Stomach (tissue), 9 donors: ENCODE data around the gene EXOC4. TPM values are rescaled to one million over a fixed set of nuclear protein-coding genes. Genes with fewer than 3 reads are reported as not detected.

Experiments
- DNase-seq, 2 donors: peaks; one replicate each; pipeline versions ENCODE4 v3.0.0 to v3.0.0-alpha.2; 2013 to 2019
- H3K27ac ChIP-seq, 5 donors: fragments of 200-600 bp in 4 of 5; sonication (generic) in 4 of 5; one replicate each; pipeline ENCODE4 v1.5.1; 2013 to 2019; ENCODE audit warnings: mild to moderate bottlenecking in 1 of 5, moderate library complexity in 1 of 5
- H3K27me3 ChIP-seq, 3 donors: fragments of 200-600 bp; sonication (generic); one replicate each; pipeline ENCODE4 v1.5.1; 2017 to 2019; ENCODE audit warnings: mixed run types in 1 of 3
- H3K36me3 ChIP-seq, 4 donors: fragments of 200-600 bp; sonication (generic); 1 replicate in 3 of 4; 2 replicates in 1 of 4; pipeline ENCODE4 v1.5.1; 2016 to 2019
- H3K4me1 ChIP-seq, 4 donors: fragments of 200-600 bp; sonication (generic); one replicate each; pipeline ENCODE4 v1.5.1; 2016 to 2019
- H3K4me3 ChIP-seq, 4 donors: fragments of 200-600 bp; sonication (generic) in 3 of 4; one replicate each; pipeline ENCODE4 v1.5.1; 2016 to 2019; ENCODE audit warnings: mild to moderate bottlenecking in 1 of 4
- H3K9me3 ChIP-seq, 4 donors: fragments of 200-600 bp; sonication (generic); one replicate each; pipeline ENCODE4 v1.5.1; 2016 to 2019
- EP300 ChIP-seq: sonication (generic); formaldehyde crosslinking; IDR thresholded peaks from one replicate; pipeline ENCODE4 v1.6.1; 2017; ENCODE audit warnings: antibody characterized with exemption
- POLR2A ChIP-seq, 4 donors: fragments of 450-650 bp; IDR thresholded peaks; one replicate each; pipeline ENCODE4 v1.6.1; 2016; ENCODE audit warnings: antibody characterized with exemption in 4 of 4, control low read depth in 2 of 4, mild to moderate bottlenecking in 1 of 4, moderate library complexity in 1 of 4
- POLR2AphosphoS5 ChIP-seq, 3 donors: sonication (generic); formaldehyde crosslinking; IDR thresholded peaks; one replicate each; pipeline ENCODE4 v1.6.1; 2016; ENCODE audit warnings: antibody characterized with exemption in 3 of 3
- WGBS, 5 donors: extraction: QIAGEN DNeasy Blood & Tissue Kit in 3 of 5; methylation state at CpG; one replicate each; pipeline versions ENCODE4 v1.1.5 to v1.1.7; 2013 to 2018; 5-methylcytosine and 5-hydroxymethylcytosine counted together
- intact Hi-C: fragments of 100-400 bp; cut with DNase I; formaldehyde crosslinking; loops from one replicate; pipeline ENCODE4 v1.15.1; 2023; ENCODE audit warnings: low total_unique reads
- polyA plus RNA-seq, 3 donors: library from polyadenylated mRNA; stranded (reverse); fragments of 200-250 nt; gene quantifications; one replicate each; pipeline ENCODE4 v1.2.3, GENCODE V29; 2013
- total RNA-seq, 5 donors: library from RNA; depleted of rRNA; stranded (reverse); fragments of >200 nt; gene quantifications; one replicate each; pipeline versions ENCODE4 v1.1.0 to v1.2.3, GENCODE V29; 2014 to 2016
- TF ChIP-seq, protein P1 (sequence below), 7 experiments: fragments of 450-650 bp in 4 of 7; fragments of 200-600 bp in 3 of 7; sonication (generic) in 3 of 7; IDR thresholded peaks; one replicate each; pipeline ENCODE4 v1.5.1; 2016 to 2019; ENCODE audit warnings: antibody characterized with exemption in 7 of 7, control low read depth in 2 of 7, mild to moderate bottlenecking in 1 of 7
- donor health status: healthy with polysubstance abuse.
- donor health status: Bipolar disorder and iron deficiency.
- donor health status: healthy.

The EXOC4 gene
- total and polyA plus RNA-seq, 8 donors: 14.1 to 339 (median 61.1) TPM

DNA sequence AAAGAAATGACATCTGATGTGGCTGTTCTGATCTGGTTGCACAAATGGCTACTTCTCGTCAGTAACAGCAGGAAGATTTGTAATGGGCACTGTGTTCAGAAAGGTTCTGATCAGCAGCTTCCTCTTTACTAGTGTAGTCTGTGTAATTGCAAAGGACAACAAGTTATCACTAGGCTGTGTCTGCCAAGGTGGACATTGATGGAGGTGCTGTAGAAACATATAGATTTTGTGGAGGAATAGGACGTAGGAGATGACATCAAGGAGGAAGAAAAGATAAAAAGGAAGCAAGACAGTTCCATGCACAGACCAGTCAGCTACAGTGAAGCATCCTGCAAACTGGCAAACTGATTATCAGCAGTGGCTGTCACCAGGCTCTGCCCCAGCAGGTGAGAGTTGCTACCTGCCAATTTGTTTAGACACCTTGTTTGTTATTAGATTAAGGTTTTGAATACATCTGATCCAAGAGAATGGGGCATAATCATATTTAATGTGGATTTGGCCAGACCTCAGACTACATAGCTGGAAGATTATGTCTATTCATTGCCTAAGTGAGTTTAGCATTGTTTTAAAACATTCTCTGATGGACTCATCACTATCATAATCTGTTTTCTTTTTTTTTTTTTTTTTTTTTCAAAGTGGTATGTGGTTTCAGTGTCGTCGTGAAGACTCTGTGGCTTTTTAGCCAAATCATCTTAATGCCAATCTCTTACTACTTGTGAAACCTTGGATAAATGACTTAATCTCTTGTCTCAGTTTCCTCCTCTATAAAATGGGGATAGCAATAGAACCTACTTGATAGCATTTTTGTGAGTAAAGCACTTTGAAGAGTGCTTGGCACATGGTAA is 456.4 kb downstream of the EXOC4 start:
- no peaks in the 10 kb centered on the region for H3K4me1 ChIP-seq
- TF ChIP-seq POLR2AphosphoS5 (IDR thresholded peaks at IDR 0.05): no peak
- no peak for TF ChIP-seq EP300
- TF ChIP-seq, protein P1, sequence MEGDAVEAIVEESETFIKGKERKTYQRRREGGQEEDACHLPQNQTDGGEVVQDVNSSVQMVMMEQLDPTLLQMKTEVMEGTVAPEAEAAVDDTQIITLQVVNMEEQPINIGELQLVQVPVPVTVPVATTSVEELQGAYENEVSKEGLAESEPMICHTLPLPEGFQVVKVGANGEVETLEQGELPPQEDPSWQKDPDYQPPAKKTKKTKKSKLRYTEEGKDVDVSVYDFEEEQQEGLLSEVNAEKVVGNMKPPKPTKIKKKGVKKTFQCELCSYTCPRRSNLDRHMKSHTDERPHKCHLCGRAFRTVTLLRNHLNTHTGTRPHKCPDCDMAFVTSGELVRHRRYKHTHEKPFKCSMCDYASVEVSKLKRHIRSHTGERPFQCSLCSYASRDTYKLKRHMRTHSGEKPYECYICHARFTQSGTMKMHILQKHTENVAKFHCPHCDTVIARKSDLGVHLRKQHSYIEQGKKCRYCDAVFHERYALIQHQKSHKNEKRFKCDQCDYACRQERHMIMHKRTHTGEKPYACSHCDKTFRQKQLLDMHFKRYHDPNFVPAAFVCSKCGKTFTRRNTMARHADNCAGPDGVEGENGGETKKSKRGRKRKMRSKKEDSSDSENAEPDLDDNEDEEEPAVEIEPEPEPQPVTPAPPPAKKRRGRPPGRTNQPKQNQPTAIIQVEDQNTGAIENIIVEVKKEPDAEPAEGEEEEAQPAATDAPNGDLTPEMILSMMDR (IDR thresholded peaks at IDR 0.05): no peak
- no peak for TF ChIP-seq POLR2A (IDR thresholded peaks at IDR 0.05)
- no peak overlapping the region for H3K4me3 ChIP-seq
- no peaks in the 10 kb centered on the region for H3K27me3 ChIP-seq
- DNase-seq: no peak
- intact Hi-C loops: no loop called here
- H3K36me3 ChIP-seq: no peaks in the 10 kb centered on the region
- WGBS, 5 donors: 80 to 87% (median 85%) methylated on average over 4 of the region's 4 CpGs
- no peak overlapping the region for H3K27ac ChIP-seq
- H3K9me3 ChIP-seq: no peaks in the 10 kb centered on the region

DNA sequence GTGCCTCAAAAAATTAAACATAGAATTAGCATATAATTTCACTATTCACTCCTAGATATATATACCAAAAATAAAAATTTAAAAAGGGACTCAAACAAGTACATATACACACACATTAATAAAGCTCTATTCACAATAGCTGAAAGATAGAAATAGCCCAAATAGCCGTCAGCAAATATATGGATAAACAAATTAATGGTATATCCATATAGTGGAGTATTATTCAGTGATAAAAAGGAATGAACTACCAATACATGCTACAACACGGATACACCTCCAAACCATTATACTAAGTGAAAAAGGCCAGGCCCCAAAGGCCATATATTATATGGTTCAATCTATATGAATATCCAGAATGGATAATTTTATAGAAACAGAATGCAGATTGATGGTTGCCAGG is 459.7 kb downstream of the EXOC4 start:
- DNase-seq: no peak
- no peaks in the 10 kb centered on the region for H3K36me3 ChIP-seq
- no peaks in the 10 kb centered on the region for H3K27me3 ChIP-seq
- no peak overlapping the region for H3K27ac ChIP-seq
- 96 to 100% (median 98%) methylated on average over 2 of the region's 2 CpGs for WGBS, 5 donors
- no peak overlapping the region for H3K4me3 ChIP-seq
- intact Hi-C loops: no loop called here
- no peaks in the 10 kb centered on the region for H3K9me3 ChIP-seq
- TF ChIP-seq EP300: no peak
- TF ChIP-seq, protein P1 (IDR thresholded peaks at IDR 0.05): no peak
- TF ChIP-seq POLR2AphosphoS5 (IDR thresholded peaks at IDR 0.05): no peak
- no peak for TF ChIP-seq POLR2A (IDR thresholded peaks at IDR 0.05)
- no peaks in the 10 kb centered on the region for H3K4me1 ChIP-seq

DNA sequence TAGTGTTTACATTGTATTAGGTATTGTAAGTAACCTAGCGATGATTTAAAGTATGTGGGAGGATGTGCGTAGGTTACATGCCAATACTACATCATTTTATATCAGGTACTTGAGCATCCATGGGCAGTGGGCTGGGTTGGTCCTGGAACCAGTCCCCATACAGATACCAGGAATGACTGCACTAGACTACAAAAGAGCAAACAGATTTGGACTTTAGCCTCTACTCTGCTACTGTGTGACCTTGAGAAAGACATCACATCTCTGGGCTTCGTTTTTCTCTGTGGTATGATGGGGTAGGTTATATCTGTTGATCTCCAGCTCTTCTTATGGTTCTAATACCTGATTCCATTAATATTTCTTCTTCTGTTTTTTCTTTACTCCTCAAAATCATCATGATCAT is 461.8 kb downstream of the EXOC4 start:
- H3K4me3 ChIP-seq: no peak overlapping the region
- H3K27ac ChIP-seq: no peak overlapping the region
- no peaks in the 10 kb centered on the region for H3K4me1 ChIP-seq
- TF ChIP-seq, protein P1 (IDR thresholded peaks at IDR 0.05): no peak
- no peak for TF ChIP-seq POLR2A (IDR thresholded peaks at IDR 0.05)
- TF ChIP-seq POLR2AphosphoS5 (IDR thresholded peaks at IDR 0.05): no peak
- TF ChIP-seq EP300: no peak
- no peak for DNase-seq
- intact Hi-C loops: no loop called here
- H3K9me3 ChIP-seq: no peaks in the 10 kb centered on the region
- H3K27me3 ChIP-seq: no peaks in the 10 kb centered on the region
- WGBS, 5 donors: 85 to 95% (median 89%) methylated on average over 3 of the region's 3 CpGs
- no peaks in the 10 kb centered on the region for H3K36me3 ChIP-seq

DNA sequence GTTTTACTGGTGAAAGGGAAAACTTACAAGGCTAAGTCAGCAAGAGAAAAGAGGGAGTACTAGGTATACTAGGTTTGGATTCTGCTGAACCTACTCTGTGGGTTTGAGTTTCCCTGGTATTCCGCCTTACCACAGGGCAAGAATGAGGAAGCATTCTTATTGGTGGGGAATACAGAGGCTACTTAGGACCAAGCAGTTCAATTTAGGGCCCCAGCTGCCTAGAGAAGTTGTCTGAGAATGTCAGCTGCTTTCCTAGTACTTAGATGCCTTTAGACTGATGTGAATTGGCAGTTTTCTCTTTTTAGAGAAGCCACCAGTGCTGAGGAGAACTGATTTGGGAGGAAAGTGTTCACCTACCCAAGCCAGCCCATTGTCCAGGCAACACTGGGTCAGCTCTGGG is 465.3 kb downstream of the EXOC4 start:
- no peak for DNase-seq
- H3K27ac ChIP-seq: no peak overlapping the region
- 94 to 100% (median 100%) methylated on average over 1 of the region's 1 CpG for WGBS, 5 donors
- TF ChIP-seq POLR2AphosphoS5 (IDR thresholded peaks at IDR 0.05) (no peak), EP300 (no peak), POLR2A (IDR thresholded peaks at IDR 0.05) (no peak)
- TF ChIP-seq, protein P1 (IDR thresholded peaks at IDR 0.05): no peak
- H3K4me3 ChIP-seq: no peak overlapping the region
- no peaks in the 10 kb centered on the region for H3K9me3 ChIP-seq
- no peaks in the 10 kb centered on the region for H3K36me3 ChIP-seq
- no peaks in the 10 kb centered on the region for H3K27me3 ChIP-seq
- intact Hi-C loops: no loop called here
- H3K4me1 ChIP-seq: no peaks in the 10 kb centered on the region
